ENCODE data around the gene CD300LB. TPM values are rescaled to one million over a fixed set of nuclear protein-coding genes. Genes with fewer than 3 reads are reported as not detected.
"Not testable (repeated sequence)": the region's sequence is repeated elsewhere in the genome, so short reads cannot be mapped to it uniquely, and the experiment has no call there.

Gene CD300LB
- total RNA-seq, result not detected in 2 replicates
- long read RNA-seq, result 0 reads

DNA sequence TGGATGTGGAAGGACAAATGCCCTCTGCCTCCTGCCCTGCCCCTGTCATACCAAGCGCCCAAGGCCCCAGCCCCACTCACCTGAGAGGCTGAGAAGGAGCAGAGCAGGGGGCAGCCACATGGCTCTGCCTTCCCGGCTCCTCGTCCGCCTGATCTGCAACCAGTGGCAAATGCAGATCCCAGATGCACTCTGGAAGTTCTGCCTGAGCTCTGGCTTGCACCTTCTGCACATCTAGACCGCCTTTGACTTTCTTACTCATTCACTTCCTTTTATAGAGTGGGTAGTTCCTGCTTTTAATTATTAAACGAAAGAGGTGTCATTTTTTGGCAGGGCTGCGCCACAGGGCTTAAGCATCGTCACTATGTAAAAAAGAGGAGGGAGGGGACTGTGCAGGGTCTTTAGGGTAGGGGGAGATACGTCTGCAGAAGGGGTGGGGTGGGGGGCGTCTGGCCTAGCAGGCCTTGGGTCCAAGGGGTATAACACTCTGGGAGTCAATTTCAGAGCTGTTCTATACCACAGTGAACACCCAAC, at the start of gene CD300LB:
Gene CD300LB, minus strand, starts transcription at position 245 of the 531 bp plus-strand sequence. Its CDS starts 125 bp downstream, at position 120.
- Mint-ChIP-seq H3K36me3 (ENCODE audit: low read depth) (no peaks in the 10 kb centered on the region), H3K4me3 (no peak within 1 kb of the TSS), H3K4me1 (no peaks in the 10 kb centered on the region), H3K9me3 (peaks cover 2% of the 10 kb centered on the region), H3K27me3 (ENCODE audit: low read depth) (peaks cover 45% of the 10 kb centered on the region), H3K27ac (ENCODE audit: unreplicated experiment) (peak within 1 kb of the TSS; percentile 3)
- TF ChIP-seq, protein P1, sequence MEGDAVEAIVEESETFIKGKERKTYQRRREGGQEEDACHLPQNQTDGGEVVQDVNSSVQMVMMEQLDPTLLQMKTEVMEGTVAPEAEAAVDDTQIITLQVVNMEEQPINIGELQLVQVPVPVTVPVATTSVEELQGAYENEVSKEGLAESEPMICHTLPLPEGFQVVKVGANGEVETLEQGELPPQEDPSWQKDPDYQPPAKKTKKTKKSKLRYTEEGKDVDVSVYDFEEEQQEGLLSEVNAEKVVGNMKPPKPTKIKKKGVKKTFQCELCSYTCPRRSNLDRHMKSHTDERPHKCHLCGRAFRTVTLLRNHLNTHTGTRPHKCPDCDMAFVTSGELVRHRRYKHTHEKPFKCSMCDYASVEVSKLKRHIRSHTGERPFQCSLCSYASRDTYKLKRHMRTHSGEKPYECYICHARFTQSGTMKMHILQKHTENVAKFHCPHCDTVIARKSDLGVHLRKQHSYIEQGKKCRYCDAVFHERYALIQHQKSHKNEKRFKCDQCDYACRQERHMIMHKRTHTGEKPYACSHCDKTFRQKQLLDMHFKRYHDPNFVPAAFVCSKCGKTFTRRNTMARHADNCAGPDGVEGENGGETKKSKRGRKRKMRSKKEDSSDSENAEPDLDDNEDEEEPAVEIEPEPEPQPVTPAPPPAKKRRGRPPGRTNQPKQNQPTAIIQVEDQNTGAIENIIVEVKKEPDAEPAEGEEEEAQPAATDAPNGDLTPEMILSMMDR (conservative IDR thresholded peaks at IDR 0.05), result no peak
- no peak for DNase-seq (ENCODE audit: low read depth, low spot score)

DNA sequence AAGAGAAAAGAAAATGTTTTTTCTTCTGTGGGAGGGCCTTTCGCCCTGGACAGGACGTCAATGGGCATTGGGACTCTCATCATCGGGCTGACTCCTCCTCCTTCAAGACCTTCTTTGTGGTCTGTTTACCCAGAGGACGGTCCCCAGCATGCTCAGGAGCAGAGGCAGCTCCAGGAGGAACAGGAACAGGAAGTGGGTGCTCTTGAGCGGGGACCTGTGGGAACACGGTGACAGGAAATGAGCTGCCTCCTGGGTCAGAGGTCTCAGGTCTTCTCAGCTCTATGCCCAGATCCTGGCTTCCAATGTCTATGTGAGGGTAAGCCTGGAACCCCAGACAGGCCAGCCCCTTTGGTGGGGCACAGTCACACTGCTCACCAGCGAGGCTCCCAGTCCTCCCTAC, 48.6 kb upstream of the CD300LB start:
- peaks cover 12% of the 10 kb centered on the region for H3K9me3 Mint-ChIP-seq
- no peak overlapping the region for H3K27ac Mint-ChIP-seq (ENCODE audit: unreplicated experiment)
- TF ChIP-seq, protein P1 (conservative IDR thresholded peaks at IDR 0.05), result no peak
- no peak for DNase-seq (ENCODE audit: low read depth, low spot score)
- H3K36me3 Mint-ChIP-seq (ENCODE audit: low read depth), result peaks cover 6% of the 10 kb centered on the region
- no peak overlapping the region for H3K4me3 Mint-ChIP-seq
- H3K4me1 Mint-ChIP-seq, result peaks cover 15% of the 10 kb centered on the region
- H3K27me3 Mint-ChIP-seq (ENCODE audit: low read depth), result peaks cover 24% of the 10 kb centered on the region

GRCh38 chr17:74578979-74579378, 47.7 kb upstream of the CD300LB start:
- Mint-ChIP-seq H3K4me1 (peaks cover 6% of the 10 kb centered on the region), H3K9me3 (peaks cover 5% of the 10 kb centered on the region), H3K27ac (ENCODE audit: unreplicated experiment) (peak overlapping the region; percentile 5), H3K36me3 (ENCODE audit: low read depth) (no peaks in the 10 kb centered on the region), H3K27me3 (ENCODE audit: low read depth) (peaks cover 28% of the 10 kb centered on the region), H3K4me3 (no peak overlapping the region)
- TF ChIP-seq, protein P1 (conservative IDR thresholded peaks at IDR 0.05), result no peak
- no peak for DNase-seq (ENCODE audit: low read depth, low spot score)

- TF ChIP-seq, protein P1 (conservative IDR thresholded peaks at IDR 0.05), result no peak
- Mint-ChIP-seq H3K27me3 (ENCODE audit: low read depth) (peaks cover 58% of the 10 kb centered on the region), H3K9me3 (peaks cover 5% of the 10 kb centered on the region), H3K36me3 (ENCODE audit: low read depth) (no peaks in the 10 kb centered on the region), H3K4me1 (peaks cover 5% of the 10 kb centered on the region), H3K27ac (ENCODE audit: unreplicated experiment) (no peak overlapping the region), H3K4me3 (no peak overlapping the region)
- DNase-seq (ENCODE audit: low read depth, low spot score), result no peak
Observed at GRCh38 chr17:74574489-74575142, 43.3 kb upstream of the CD300LB start.

- H3K4me1 Mint-ChIP-seq, result not testable (repeated sequence)
Observed at GRCh38 chr17:74573635-74574034, 42.4 kb upstream of the CD300LB start.

GRCh38 chr17:74573169-74573568, 41.9 kb upstream of the CD300LB start:
- no peak overlapping the region for H3K27ac Mint-ChIP-seq (ENCODE audit: unreplicated experiment)
- no peak for DNase-seq (ENCODE audit: low read depth, low spot score)
- H3K4me1 Mint-ChIP-seq, result peaks cover 5% of the 10 kb centered on the region
- no peaks in the 10 kb centered on the region for H3K36me3 Mint-ChIP-seq (ENCODE audit: low read depth)
- peaks cover 8% of the 10 kb centered on the region for H3K9me3 Mint-ChIP-seq
- TF ChIP-seq, protein P1 (conservative IDR thresholded peaks at IDR 0.05), result no peak
- H3K4me3 Mint-ChIP-seq, result no peak overlapping the region
- peaks cover 59% of the 10 kb centered on the region for H3K27me3 Mint-ChIP-seq (ENCODE audit: low read depth)

More at GRCh38 chr17:74573635-74574034, 42.4 kb upstream of the CD300LB start:
- not testable (repeated sequence) for H3K36me3 Mint-ChIP-seq (ENCODE audit: low read depth); DNase-seq (ENCODE audit: low read depth, low spot score); H3K27ac Mint-ChIP-seq (ENCODE audit: unreplicated experiment); H3K4me3 Mint-ChIP-seq; H3K9me3 Mint-ChIP-seq
- H3K27me3 Mint-ChIP-seq (ENCODE audit: low read depth), result peaks cover 56% of the 10 kb centered on the region
